K562 (cell line): ENCODE data around the gene GGNBP2. TPM values are rescaled to one million over a fixed set of nuclear protein-coding genes. Genes with fewer than 3 reads are reported as not detected.
A peak's percentile ranks its signal among the peaks of the same experiment; 100 is the strongest.

Experiments
- ADNP ChIP-seq: fragments of 200-800 bp; sonication (Bioruptor generic); IDR thresholded peaks from 2 replicates; pipeline ENCODE4 v1.6.1; 2016; ENCODE audit warnings: missing genetic modification characterization, missing compliant biosample characterization
- BCLAF1 ChIP-seq, 2 experiments: fragments of 450-650 bp in 1 of 2; IDR thresholded peaks; 2 replicates each; pipeline ENCODE4 v1.6.1; 2011 to 2017; ENCODE audit warnings: low read depth in 2 of 2, antibody characterized with exemption in 1 of 2, borderline replicate concordance in 1 of 2, low read length in 1 of 2, mild to moderate bottlenecking in 1 of 2, mixed read lengths in 1 of 2; ENCODE audit not compliant: control insufficient read depth in 1 of 2
- CC2D1A ChIP-seq: fragments of 450-650 bp; IDR thresholded peaks from 2 replicates; pipeline ENCODE4 v1.6.1; 2017; ENCODE audit warnings: mild to moderate bottlenecking
- CCAR2 ChIP-seq: fragments of 200-400 bp; formaldehyde crosslinking; IDR thresholded peaks from 2 replicates; pipeline ENCODE4 v1.6.1; 2017; ENCODE audit warnings: mild to moderate bottlenecking, low read depth, low read length
- DPF2 ChIP-seq: fragments of 450-650 bp; IDR thresholded peaks from 2 replicates; pipeline ENCODE4 v1.6.1; 2016
- ELK1 ChIP-seq: sonication (generic); formaldehyde crosslinking; IDR thresholded peaks from 2 replicates; pipeline ENCODE4 v1.8.1; 2022; ENCODE audit warnings: missing genetic modification reagents
- ETS2 ChIP-seq: IDR thresholded peaks from 2 replicates; pipeline ENCODE4 v1.6.1; 2016; ENCODE audit warnings: borderline replicate concordance, missing genetic modification characterization, mild to moderate bottlenecking, moderate library complexity, missing compliant biosample characterization; ENCODE audit not compliant: poor library complexity, severe bottlenecking
- FOS ChIP-seq: IDR thresholded peaks from 3 replicates; pipeline ENCODE4 v1.6.1; 2011; ENCODE audit not compliant: insufficient read length; ENCODE audit errors: extremely low read depth
- HDAC1 ChIP-seq, 2 experiments: fragments of 450-650 bp; IDR thresholded peaks; 2 replicates each; pipeline ENCODE4 v1.6.1; 2016 to 2017; ENCODE audit warnings: inconsistent platforms in 1 of 2, mild to moderate bottlenecking in 1 of 2, moderate library complexity in 1 of 2
- HLTF ChIP-seq: fragments of 450-650 bp; IDR thresholded peaks from 2 replicates; pipeline ENCODE4 v1.6.1; 2016
- NR2F6 ChIP-seq: fragments of 450-650 bp; formaldehyde crosslinking; IDR thresholded peaks from 2 replicates; pipeline ENCODE4 v1.4.0; 2020; ENCODE audit warnings: mild to moderate bottlenecking
- PBX2 ChIP-seq, 2 experiments: IDR thresholded peaks in 1 of 2; conservative IDR thresholded peaks in 1 of 2; 2 replicates each; pipeline ENCODE4 v1.6.1; 2016; ENCODE audit warnings: low read depth in 2 of 2, mild to moderate bottlenecking in 1 of 2, missing compliant biosample characterization in 1 of 2, missing genetic modification characterization in 1 of 2, moderate library complexity in 1 of 2
- SOX6 ChIP-seq: fragments of 450-650 bp; IDR thresholded peaks from 2 replicates; pipeline ENCODE4 v1.6.1; 2014; ENCODE audit warnings: mild to moderate bottlenecking
- SPI1 ChIP-seq: IDR thresholded peaks from 2 replicates; pipeline ENCODE4 v1.6.1; 2011; ENCODE audit warnings: low read depth, low read length, control low read depth, borderline replicate concordance
- SRSF7 ChIP-seq: fragments of 200-400 bp; formaldehyde crosslinking; optimal IDR thresholded peaks from 2 replicates; pipeline ENCODE3; 2017; ENCODE audit warnings: mild to moderate bottlenecking, low read depth, low read length
- ZBTB8A ChIP-seq: fragments of 450-650 bp; IDR thresholded peaks from 2 replicates; pipeline ENCODE4 v1.6.1; 2018; ENCODE audit warnings: mild to moderate bottlenecking, moderate library complexity; ENCODE audit not compliant: partially characterized antibody
- ZFP1 ChIP-seq: fragments of 450-650 bp; formaldehyde crosslinking; IDR thresholded peaks from 2 replicates; pipeline ENCODE4 v1.4.0; 2020; ENCODE audit warnings: mild to moderate bottlenecking, mixed read lengths
- ZNF165 ChIP-seq: fragments of 250-450 bp; sonication (Bioruptor Pico); IDR thresholded peaks from 2 replicates; pipeline ENCODE4 v1.4.0; 2020; ENCODE audit warnings: borderline replicate concordance
- ZNF583 ChIP-seq: fragments of 250-450 bp; sonication (Bioruptor Pico); IDR thresholded peaks from 2 replicates; pipeline ENCODE4 v1.4.0; 2020
- ZNF707 ChIP-seq: fragments of 250-450 bp; sonication (Bioruptor Pico); conservative IDR thresholded peaks from 2 replicates; pipeline ENCODE4 v1.8.0; 2022; ENCODE audit warnings: inconsistent platforms, mild to moderate bottlenecking, moderate library complexity
- ZNF76 ChIP-seq: fragments of 250-450 bp; sonication (Bioruptor Pico); IDR thresholded peaks from 2 replicates; pipeline ENCODE4 v1.4.0; 2020; ENCODE audit warnings: mild to moderate bottlenecking, moderate library complexity, borderline replicate concordance
- ZNF780A ChIP-seq: fragments of 250-450 bp; sonication (Bioruptor Pico); IDR thresholded peaks from 2 replicates; pipeline ENCODE4 v1.5.0; 2021; ENCODE audit warnings: mild to moderate bottlenecking
- polyA plus RNA-seq, 8 experiments: library from polyadenylated mRNA; depleted of rRNA in 4 of 8; stranded (reverse) in 5 of 8; unstranded in 3 of 8; fragments of >200 nt; fragmentation: Nextera tagmentation in 2 of 8; fragmentation: Illumina TruSeq in 1 of 8; extraction: Ambion mirVana in 2 of 8; extraction: Trizol in 1 of 8; gene quantifications; 2 replicates each; pipeline versions ENCODE4 v1.2.1 to v1.2.3, GENCODE V29; 2011 to 2014; ENCODE audit warnings: inconsistent platforms in 1 of 8, missing spikeins in 1 of 8
- total RNA-seq, 7 experiments: library from RNA; depleted of rRNA in 6 of 7; stranded (reverse); fragments of >200 nt in 6 of 7; fragmentation: Illumina TruSeq in 2 of 7; extraction: Trizol in 2 of 7; gene quantifications; 2 replicates each; pipeline versions ENCODE4 v1.2.1 to v1.2.3, GENCODE V29; 2011 to 2021; ENCODE audit warnings: low replicate concordance in 1 of 7

Gene GGNBP2
- total and polyA plus RNA-seq, 9 of the 15 experiments (the other 6 are each of a cell fraction or from before 2014, with no cell fraction given), result 35.7 to 96.6 (median 64.1) TPM

GRCh38 chr17:36534840-36535668 lies 9.7 kb upstream of the GGNBP2 start, which contains the start of the genes MYO19 and PIGW (continued):
- 0 out of 4 replicates have a peak, but pooled peaks of 1 of the 2 experiments have one; percentile 30 for TF ChIP-seq BCLAF1 (IDR thresholded peaks at IDR 0.05; ENCODE audit: borderline replicate concordance in 1 of 2, control insufficient read depth in 1 of 2, low read depth in 2 of 2, low read length in 1 of 2)
- TF ChIP-seq ELK1 (CRISPR knock-in tag), result no peak
- peak; percentile 50; the same call in 1 of the 2 replicates for TF ChIP-seq SPI1
- TF ChIP-seq CCAR2, result no peak
- peak; percentile 58; the same call in 1 of the 2 replicates for TF ChIP-seq NR2F6 (CRISPR knock-in tag)
- TF ChIP-seq SRSF7, result no peak
- no peak for TF ChIP-seq DPF2
- TF ChIP-seq ZBTB8A, result no peak
- TF ChIP-seq HLTF, result no peak
- TF ChIP-seq ETS2 (tag), result no peak
- no peak; the same call in 1 of the 2 replicates for TF ChIP-seq SOX6
- no peak for TF ChIP-seq ZNF780A (CRISPR knock-in tag)
- TF ChIP-seq ZNF76, result peak; percentile 27; the same call in 1 of the 2 replicates
- TF ChIP-seq ZNF165, result no peak
- no peak for TF ChIP-seq ZNF707 (CRISPR knock-in tag)
- TF ChIP-seq ADNP (tag), result no peak
- no peak for TF ChIP-seq PBX2 (CRISPR knock-in tag; IDR thresholded peaks at IDR 0.05; ENCODE audit: low read depth)
- TF ChIP-seq PBX2 (tag; conservative IDR thresholded peaks at IDR 0.05; ENCODE audit: low read depth), result no peak
- TF ChIP-seq ZNF583 (CRISPR knock-in tag), result peak; percentile 15; the same call in 1 of the 2 replicates
- TF ChIP-seq FOS, result no peak
- peak; percentile 52; the same call in 1 of the 2 replicates for TF ChIP-seq CC2D1A
- TF ChIP-seq HDAC1 (IDR thresholded peaks at IDR 0.05), result peak; percentile 6 to 95; a peak in 3 of 4 replicates
- TF ChIP-seq ZFP1 (CRISPR knock-in tag), result no peak
